ENCODE data around the gene TOB2.

GRCh38 chr22:41478891-41479521, 32.4 kb upstream of the TOB2 start:
- TF ChIP-seq TAF1 (IDR thresholded peaks at IDR 0.05; ENCODE audit: low read depth, low read length) (no peak), POLR2AphosphoS5 (IDR thresholded peaks at IDR 0.05; ENCODE audit: low read depth, low read length) (no peak)

Data from GM12891 (cell line).